ENCODE measurements around the gene MOB3B.
"Not testable (repeated sequence)": the region's sequence is repeated elsewhere in the genome, so short reads cannot be mapped to it uniquely, and the experiment has no call there.

Gene MOB3B

DNA sequence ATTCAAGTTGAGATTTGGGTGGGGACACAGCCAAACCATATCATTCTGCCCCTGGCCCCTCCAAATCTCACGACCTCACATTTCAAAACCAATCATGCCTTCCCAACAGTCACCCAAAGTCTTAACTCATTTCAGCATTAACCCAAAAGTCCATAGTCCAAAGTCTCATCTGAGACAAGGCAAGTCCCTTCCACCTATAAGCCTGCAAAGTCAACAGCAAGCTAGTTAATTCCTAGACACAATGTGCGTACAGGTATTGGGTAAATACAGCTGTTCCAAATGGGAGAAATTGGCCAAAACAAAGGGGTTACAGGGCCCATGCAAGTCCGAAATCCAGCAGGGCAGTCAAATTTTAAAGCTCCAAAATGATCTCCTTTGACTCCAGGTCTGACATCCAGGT lies 64.7 kb downstream of the MOB3B start:
- H3K4me2 ChIP-seq (ENCODE audit: insufficient read depth, low read length, poor library complexity, severe bottlenecking); H4K8ac ChIP-seq (ENCODE audit: low read depth, low read length); H3K9me3 ChIP-seq (replicated peaks in 1 of 2; ENCODE audit: control insufficient read depth in 2 of 2, insufficient read depth in 1 of 2, low read depth in 1 of 2, low read length in 2 of 2); H2BK15ac ChIP-seq (ENCODE audit: low read length); H2AK5ac ChIP-seq (ENCODE audit: low read depth, low read length); H3K18ac ChIP-seq (ENCODE audit: low read length); H3K9ac ChIP-seq (ENCODE audit: low read depth, low read length, poor library complexity); H2BK5ac ChIP-seq (ENCODE audit: low read length); H3K4ac ChIP-seq (ENCODE audit: low read length); H3K14ac ChIP-seq (ENCODE audit: low read length); H3K27me3 ChIP-seq (ENCODE audit: control insufficient read depth in 3 of 3, insufficient read depth in 3 of 3, low read depth in 1 of 3, low read length in 3 of 3); H3K27ac ChIP-seq (replicated peaks; ENCODE audit: low read length); H3K4me1 ChIP-seq (ENCODE audit: control insufficient read depth in 2 of 2, insufficient read depth in 1 of 2, low read depth in 1 of 2, low read length in 2 of 2); DNase-seq (ENCODE audit: low spot score); H4K91ac ChIP-seq (ENCODE audit: low read depth, low read length, poor library complexity); H2AFZ ChIP-seq (ENCODE audit: low read length); H3K4me3 ChIP-seq (ENCODE audit: low read length in 2 of 2); H2BK12ac ChIP-seq (ENCODE audit: low read length); H3K23ac ChIP-seq (ENCODE audit: low read depth, low read length, poor library complexity); H2BK120ac ChIP-seq (ENCODE audit: low read depth, low read length); H3K79me1 ChIP-seq (ENCODE audit: low read depth, low read length): not testable (repeated sequence)
- no CpG with 5 or more reads among the region's 3 CpGs for whole genome bisulfite sequencing, 2 donors (ENCODE audit: extremely low coverage in 2 of 2, insufficient read length in 2 of 2, insufficient replicate concordance in 1 of 2)
- H3K36me3 ChIP-seq (replicated peaks in 1 of 2; ENCODE audit: control insufficient read depth in 2 of 2, insufficient read depth in 2 of 2, low read length in 2 of 2), result peaks cover 0 to 56% of the 10 kb centered on the region in 2 donors

DNA sequence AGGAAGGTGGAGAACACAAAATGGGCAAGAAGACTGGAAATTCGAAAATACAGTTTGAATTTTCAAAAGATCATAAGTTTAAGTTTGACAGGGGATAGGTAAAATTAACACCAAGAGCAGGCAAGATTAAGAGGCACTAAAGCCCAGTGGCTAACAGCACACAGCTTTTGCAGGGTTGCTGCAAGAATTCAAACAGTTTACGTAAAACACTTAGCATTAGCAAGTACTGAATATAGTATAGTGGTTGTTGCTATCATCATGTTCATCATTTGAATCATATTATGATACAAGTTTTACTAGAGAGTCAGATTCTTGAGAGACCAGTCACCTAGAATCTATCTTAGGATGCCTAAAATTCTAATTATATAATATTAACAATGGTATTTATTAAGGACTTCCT lies 66.8 kb downstream of the MOB3B start:
- no peak overlapping the region for H2BK120ac ChIP-seq (ENCODE audit: low read depth, low read length)
- H3K18ac ChIP-seq (ENCODE audit: low read length), result no peak overlapping the region
- peaks cover 0 to 5% of the 10 kb centered on the region in 2 donors for H3K4me1 ChIP-seq (ENCODE audit: control insufficient read depth in 2 of 2, insufficient read depth in 1 of 2, low read depth in 1 of 2, low read length in 2 of 2)
- no peaks in the 10 kb centered on the region for H3K79me1 ChIP-seq (ENCODE audit: low read depth, low read length)
- H4K91ac ChIP-seq (ENCODE audit: low read depth, low read length, poor library complexity), result no peak overlapping the region
- no peak overlapping the region for H3K4me2 ChIP-seq (ENCODE audit: insufficient read depth, low read length, poor library complexity, severe bottlenecking)
- no peak overlapping the region for H3K14ac ChIP-seq (ENCODE audit: low read length)
- H3K9ac ChIP-seq (ENCODE audit: low read depth, low read length, poor library complexity), result no peak overlapping the region
- no peak for DNase-seq (ENCODE audit: low spot score)
- no peak overlapping the region for H2BK15ac ChIP-seq (ENCODE audit: low read length)
- peaks cover 0 to 50% of the 10 kb centered on the region in 2 donors for H3K36me3 ChIP-seq (replicated peaks in 1 of 2; ENCODE audit: control insufficient read depth in 2 of 2, insufficient read depth in 2 of 2, low read length in 2 of 2)
- no peak overlapping the region for H2BK5ac ChIP-seq (ENCODE audit: low read length)
- no CpG with 5 or more reads among the region's 2 CpGs for WGBS, 2 donors (ENCODE audit: extremely low coverage in 2 of 2, insufficient read length in 2 of 2, insufficient replicate concordance in 1 of 2)
- H2BK12ac ChIP-seq (ENCODE audit: low read length), result no peak overlapping the region
- no peak overlapping the region for H3K4me3 ChIP-seq (ENCODE audit: low read length in 2 of 2)
- no peak overlapping the region for H4K8ac ChIP-seq (ENCODE audit: low read depth, low read length)
- no peaks in the 10 kb centered on the region for H3K27me3 ChIP-seq (ENCODE audit: control insufficient read depth in 3 of 3, insufficient read depth in 3 of 3, low read depth in 1 of 3, low read length in 3 of 3)
- H3K9me3 ChIP-seq (replicated peaks in 1 of 2; ENCODE audit: control insufficient read depth in 2 of 2, insufficient read depth in 1 of 2, low read depth in 1 of 2, low read length in 2 of 2), result peaks cover 0 to 3% of the 10 kb centered on the region in 2 donors
- no peak overlapping the region for H3K23ac ChIP-seq (ENCODE audit: low read depth, low read length, poor library complexity)
- H3K27ac ChIP-seq (replicated peaks; ENCODE audit: low read length), result no peak overlapping the region
- no peak overlapping the region for H3K4ac ChIP-seq (ENCODE audit: low read length)
- H2AFZ ChIP-seq (ENCODE audit: low read length), result no peak overlapping the region
- no peak overlapping the region for H2AK5ac ChIP-seq (ENCODE audit: low read depth, low read length)

DNA sequence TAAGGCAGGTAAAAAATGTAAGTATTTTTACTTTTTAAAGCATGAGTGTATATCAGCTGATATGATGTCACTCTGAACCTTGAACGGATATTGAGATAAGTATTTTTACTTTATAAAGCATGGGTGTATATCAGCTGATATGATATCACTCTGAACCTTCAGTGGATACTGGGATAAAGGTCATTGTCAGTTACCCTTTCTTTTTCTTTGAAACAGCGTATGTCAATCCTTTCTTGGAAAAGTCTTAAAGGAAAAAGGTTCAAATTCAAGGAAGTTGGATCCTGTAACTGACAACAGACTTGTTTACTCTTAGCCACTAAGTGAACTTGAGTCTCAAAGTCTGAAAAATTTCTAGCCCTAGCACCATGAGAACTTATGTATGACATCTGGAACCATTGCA lies 67.2 kb downstream of the MOB3B start:
- no peak overlapping the region for H2BK120ac ChIP-seq (ENCODE audit: low read depth, low read length)
- H3K27ac ChIP-seq (replicated peaks; ENCODE audit: low read length), result no peak overlapping the region
- no peak overlapping the region for H4K91ac ChIP-seq (ENCODE audit: low read depth, low read length, poor library complexity)
- H3K9me3 ChIP-seq (replicated peaks in 1 of 2; ENCODE audit: control insufficient read depth in 2 of 2, insufficient read depth in 1 of 2, low read depth in 1 of 2, low read length in 2 of 2), result peaks cover 0 to 2% of the 10 kb centered on the region in 2 donors
- H2BK12ac ChIP-seq (ENCODE audit: low read length), result no peak overlapping the region
- H4K8ac ChIP-seq (ENCODE audit: low read depth, low read length), result no peak overlapping the region
- H3K4ac ChIP-seq (ENCODE audit: low read length), result no peak overlapping the region
- H2BK5ac ChIP-seq (ENCODE audit: low read length), result no peak overlapping the region
- DNase-seq (ENCODE audit: low spot score), result no peak
- no peaks in the 10 kb centered on the region for H3K79me1 ChIP-seq (ENCODE audit: low read depth, low read length)
- H3K36me3 ChIP-seq (replicated peaks in 1 of 2; ENCODE audit: control insufficient read depth in 2 of 2, insufficient read depth in 2 of 2, low read length in 2 of 2), result peaks cover 0 to 46% of the 10 kb centered on the region in 2 donors
- WGBS, 2 donors (ENCODE audit: extremely low coverage in 2 of 2, insufficient read length in 2 of 2, insufficient replicate concordance in 1 of 2), result no CpG with 5 or more reads among the region's 2 CpGs
- H3K23ac ChIP-seq (ENCODE audit: low read depth, low read length, poor library complexity), result no peak overlapping the region
- H3K4me2 ChIP-seq (ENCODE audit: insufficient read depth, low read length, poor library complexity, severe bottlenecking), result no peak overlapping the region
- H3K4me1 ChIP-seq (ENCODE audit: control insufficient read depth in 2 of 2, insufficient read depth in 1 of 2, low read depth in 1 of 2, low read length in 2 of 2), result peaks cover 0 to 6% of the 10 kb centered on the region in 2 donors
- no peak overlapping the region for H2BK15ac ChIP-seq (ENCODE audit: low read length)
- H2AFZ ChIP-seq (ENCODE audit: low read length), result no peak overlapping the region
- no peak overlapping the region for H2AK5ac ChIP-seq (ENCODE audit: low read depth, low read length)
- no peak overlapping the region for H3K4me3 ChIP-seq (ENCODE audit: low read length in 2 of 2)
- H3K14ac ChIP-seq (ENCODE audit: low read length), result no peak overlapping the region
- no peaks in the 10 kb centered on the region for H3K27me3 ChIP-seq (ENCODE audit: control insufficient read depth in 3 of 3, insufficient read depth in 3 of 3, low read depth in 1 of 3, low read length in 3 of 3)
- H3K18ac ChIP-seq (ENCODE audit: low read length), result no peak overlapping the region
- H3K9ac ChIP-seq (ENCODE audit: low read depth, low read length, poor library complexity), result no peak overlapping the region

DNA sequence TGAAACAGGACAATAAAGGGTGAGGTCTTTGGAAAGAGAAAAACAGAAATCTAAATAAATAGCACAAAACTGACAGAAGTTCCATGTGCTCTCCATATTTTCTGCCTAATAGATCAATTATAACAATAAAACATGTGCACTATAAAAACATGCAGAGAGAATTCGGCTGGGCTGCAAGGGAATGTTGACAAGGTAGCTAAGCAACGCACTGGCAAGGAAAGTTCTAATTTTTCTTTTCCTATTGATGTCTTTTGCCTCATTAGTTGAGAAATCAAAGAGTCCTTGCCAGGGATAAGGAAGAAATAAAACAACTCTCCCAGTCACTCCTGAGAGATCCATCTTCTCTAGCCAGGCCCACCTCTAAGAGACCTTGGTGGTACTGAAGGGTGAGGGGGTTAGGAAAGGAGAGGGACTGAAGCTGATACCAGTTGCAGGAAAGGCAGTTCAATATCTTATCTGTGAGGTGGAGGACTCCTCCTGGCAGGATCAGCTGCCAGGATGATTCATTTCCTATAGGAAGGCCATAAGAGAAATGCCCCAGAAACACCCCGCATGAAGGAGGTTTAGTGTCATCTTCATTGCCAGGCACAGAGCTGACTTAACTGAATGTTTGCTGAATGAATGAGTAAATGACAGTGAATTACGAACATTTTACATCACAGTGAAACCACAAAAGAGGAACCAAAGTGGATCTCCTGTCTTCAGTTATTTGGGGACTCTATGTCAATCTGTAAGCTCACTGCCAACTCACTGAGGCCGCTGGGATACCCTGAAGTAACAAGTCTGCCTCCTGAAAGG lies 69.2 kb downstream of the MOB3B start:
- DNase-seq (ENCODE audit: low spot score), result no peak
- H3K9me3 ChIP-seq (replicated peaks in 1 of 2; ENCODE audit: control insufficient read depth in 2 of 2, insufficient read depth in 1 of 2, low read depth in 1 of 2, low read length in 2 of 2), result peaks cover 0 to 3% of the 10 kb centered on the region in 2 donors
- no peak overlapping the region for H3K23ac ChIP-seq (ENCODE audit: low read depth, low read length, poor library complexity)

More for the DNA sequence above, 69.2 kb downstream of the MOB3B start:
- Histone ChIP-seq H4K91ac (ENCODE audit: low read depth, low read length, poor library complexity) (no peak overlapping the region), H2BK12ac (ENCODE audit: low read length) (no peak overlapping the region), H3K27ac (replicated peaks; ENCODE audit: low read length) (no peak overlapping the region), H2BK120ac (ENCODE audit: low read depth, low read length) (no peak overlapping the region), H2AFZ (ENCODE audit: low read length) (no peak overlapping the region), H4K8ac (ENCODE audit: low read depth, low read length) (no peak overlapping the region), H3K18ac (ENCODE audit: low read length) (no peak overlapping the region), H2BK5ac (ENCODE audit: low read length) (no peak overlapping the region), H3K9ac (ENCODE audit: low read depth, low read length, poor library complexity) (no peak overlapping the region), H3K4me2 (ENCODE audit: insufficient read depth, low read length, poor library complexity, severe bottlenecking) (no peak overlapping the region), H2AK5ac (ENCODE audit: low read depth, low read length) (no peak overlapping the region), H3K4me3 (ENCODE audit: low read length in 2 of 2) (no peak overlapping the region), H3K4me1 (ENCODE audit: control insufficient read depth in 2 of 2, insufficient read depth in 1 of 2, low read depth in 1 of 2, low read length in 2 of 2) (peaks cover 0 to 9% of the 10 kb centered on the region in 2 donors), H3K79me1 (ENCODE audit: low read depth, low read length) (no peaks in the 10 kb centered on the region), H2BK15ac (ENCODE audit: low read length) (no peak overlapping the region), H3K36me3 (replicated peaks in 1 of 2; ENCODE audit: control insufficient read depth in 2 of 2, insufficient read depth in 2 of 2, low read length in 2 of 2) (peaks cover 0 to 58% of the 10 kb centered on the region in 2 donors), H3K14ac (ENCODE audit: low read length) (no peak overlapping the region), H3K4ac (ENCODE audit: low read length) (no peak overlapping the region), H3K27me3 (ENCODE audit: control insufficient read depth in 3 of 3, insufficient read depth in 3 of 3, low read depth in 1 of 3, low read length in 3 of 3) (no peaks in the 10 kb centered on the region)
- no CpG with 5 or more reads among the region's 5 CpGs for WGBS, 2 donors (ENCODE audit: extremely low coverage in 2 of 2, insufficient read length in 2 of 2, insufficient replicate concordance in 1 of 2)
